HG03575 (cell line): ENCODE data around the gene CALCR.

ENCODE experiments used
- ATAC-seq: cut with Tn5 transposase; IDR thresholded peaks from one replicate; pipeline ENCODE4 v1.9.1; 2021; ENCODE audit not compliant: unreplicated experiment, insufficient number of reproducible peaks, low FRiP score; ENCODE audit errors: extremely low read depth

Gene CALCR

GRCh38 chr7:93475811-93476210 is 98.7 kb downstream of the CALCR start:
- no peak for ATAC-seq

GRCh38 chr7:93471456-93471855 is 103.1 kb downstream of the CALCR start:
- ATAC-seq, result no peak

- no peak for ATAC-seq
Observed at GRCh38 chr7:93463764-93464163, 110.8 kb downstream of the CALCR start.

DNA sequence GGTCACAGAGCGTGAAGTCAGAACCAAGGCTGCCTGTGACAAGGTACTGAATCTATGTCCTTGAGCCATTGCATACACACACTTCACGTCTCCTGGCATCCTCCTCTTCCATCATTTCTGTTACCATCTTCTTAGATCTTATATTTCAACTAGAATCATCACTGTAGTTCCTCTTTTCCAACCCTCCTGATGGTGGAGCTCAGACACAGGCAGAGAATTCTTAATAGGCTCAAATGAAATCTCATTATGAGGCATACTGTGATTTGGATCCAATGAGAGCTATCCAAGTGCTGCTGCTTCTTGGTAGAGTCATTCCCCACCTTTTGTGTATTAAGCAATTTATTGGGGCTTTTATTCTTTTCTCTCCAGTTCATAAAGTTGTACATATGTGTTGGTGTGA is 113.2 kb downstream of the CALCR start:
- ATAC-seq, result no peak

- ATAC-seq, result no peak
Observed at GRCh38 chr7:93453262-93453661, 121.3 kb downstream of the CALCR start.

DNA sequence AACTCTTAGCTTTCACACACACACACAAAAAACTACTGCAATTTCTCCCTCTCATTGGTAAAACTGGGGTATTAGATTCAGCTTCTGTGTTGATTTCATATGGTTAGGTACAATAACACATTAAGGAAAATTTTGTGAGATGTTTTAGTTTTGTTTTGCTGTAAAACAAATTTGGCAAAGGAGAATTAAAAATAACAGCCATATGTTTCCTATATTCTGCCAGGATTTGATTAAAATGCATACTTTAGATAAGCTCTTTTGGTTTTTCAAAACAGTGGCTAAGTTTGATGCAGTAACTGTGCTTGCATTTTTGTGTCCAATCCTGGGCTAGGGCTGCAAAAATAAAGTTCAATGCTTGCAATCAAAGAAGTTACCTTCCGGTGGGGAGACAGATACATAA is 126.3 kb downstream of the CALCR start:
- no peak for ATAC-seq

GRCh38 chr7:93447509-93447908 is 127.0 kb downstream of the CALCR start:
- ATAC-seq, result no peak

- no peak for ATAC-seq
Observed at GRCh38 chr7:93442478-93443224, 131.9 kb downstream of the CALCR start.

DNA sequence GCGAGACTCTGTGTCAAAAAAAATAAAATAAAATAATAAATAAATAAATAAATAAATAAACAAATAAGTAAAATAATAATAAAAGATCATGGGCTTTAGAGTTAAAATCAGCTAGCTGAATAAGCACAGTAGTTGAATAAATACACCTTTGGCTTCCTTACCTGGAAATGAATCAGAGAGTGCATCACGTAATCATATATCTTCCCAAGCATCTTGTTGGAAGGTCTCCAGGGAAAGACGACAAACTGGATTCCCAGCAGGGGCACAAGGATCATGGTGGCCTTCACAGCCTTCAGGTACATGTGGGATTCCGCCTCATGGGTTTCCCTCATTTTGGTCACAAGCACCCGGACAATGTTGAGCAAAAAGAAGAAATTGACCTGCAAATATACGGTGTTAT is 138.7 kb downstream of the CALCR start:
- no peak for ATAC-seq

DNA sequence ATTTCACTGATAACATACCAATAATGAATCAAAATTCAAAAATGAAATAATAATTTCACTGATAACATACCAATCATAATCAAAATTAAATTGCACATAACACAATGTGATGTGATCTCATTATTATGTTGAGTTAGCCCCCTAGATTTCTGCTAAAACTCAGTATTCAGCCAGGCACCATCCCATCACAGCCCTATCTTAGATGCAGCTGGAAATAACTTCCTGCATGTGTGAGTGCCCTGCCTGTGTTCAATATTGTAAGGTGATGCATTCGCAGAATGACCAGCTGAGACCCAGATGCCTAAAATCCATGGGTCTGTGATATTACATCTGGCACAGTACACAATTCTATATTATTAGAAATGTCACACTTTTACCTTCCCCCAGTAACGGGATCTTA is 142.4 kb downstream of the CALCR start:
- no peak for ATAC-seq

DNA sequence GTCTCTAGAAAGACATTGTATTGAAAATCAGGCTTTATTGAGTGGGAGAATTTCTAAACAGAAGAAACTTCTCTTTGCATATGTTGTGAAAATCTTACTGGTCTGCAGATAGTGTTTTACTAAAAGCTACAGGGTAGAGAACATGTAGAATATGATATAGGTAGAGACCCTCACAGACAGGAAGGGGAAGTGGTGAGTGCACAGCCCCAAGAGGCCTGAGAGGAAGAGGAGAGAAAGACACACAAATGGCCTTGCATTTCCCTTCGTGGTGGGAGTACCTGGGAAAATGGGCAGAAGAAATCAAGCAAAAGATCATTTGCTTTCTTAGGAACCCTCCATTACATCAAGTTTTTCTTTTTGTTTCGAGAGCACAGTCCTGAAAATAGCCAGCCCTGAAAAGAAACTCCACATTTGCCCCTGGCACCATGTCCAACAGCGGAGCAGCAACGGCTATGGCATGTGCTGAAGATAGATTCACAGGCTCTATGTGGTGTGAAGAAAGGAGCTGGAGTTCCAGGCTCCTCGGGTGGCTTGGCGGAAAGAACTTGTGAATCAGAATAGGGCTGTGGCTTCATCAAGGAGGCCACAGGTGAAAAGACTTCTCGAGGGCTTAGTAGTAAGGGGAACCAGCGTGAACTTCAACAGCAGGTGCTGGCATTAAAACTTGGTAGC is 143.5 kb downstream of the CALCR start:
- no peak for ATAC-seq

DNA sequence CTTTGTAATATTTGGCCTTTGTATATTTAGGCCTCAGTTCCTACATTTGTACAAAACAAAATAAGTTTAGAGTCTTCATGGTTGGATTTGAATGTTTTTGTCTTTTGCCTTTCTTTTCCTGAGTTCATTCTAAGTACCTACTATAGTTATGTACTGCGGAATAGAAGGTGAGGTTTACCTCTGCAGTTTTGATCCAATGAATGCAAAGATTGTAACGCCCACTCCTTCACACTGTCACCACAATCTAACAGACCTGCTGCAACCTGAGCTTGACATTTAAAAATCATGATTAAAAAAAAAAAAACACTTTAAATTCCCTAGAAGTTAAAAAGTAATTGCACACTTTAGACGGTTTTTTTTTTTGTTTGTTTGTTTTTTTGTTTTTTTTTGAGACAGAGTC is 145.0 kb downstream of the CALCR start:
- no peak for ATAC-seq

- no peak for ATAC-seq
Observed at GRCh38 chr7:93427107-93427506, 147.4 kb downstream of the CALCR start.

DNA sequence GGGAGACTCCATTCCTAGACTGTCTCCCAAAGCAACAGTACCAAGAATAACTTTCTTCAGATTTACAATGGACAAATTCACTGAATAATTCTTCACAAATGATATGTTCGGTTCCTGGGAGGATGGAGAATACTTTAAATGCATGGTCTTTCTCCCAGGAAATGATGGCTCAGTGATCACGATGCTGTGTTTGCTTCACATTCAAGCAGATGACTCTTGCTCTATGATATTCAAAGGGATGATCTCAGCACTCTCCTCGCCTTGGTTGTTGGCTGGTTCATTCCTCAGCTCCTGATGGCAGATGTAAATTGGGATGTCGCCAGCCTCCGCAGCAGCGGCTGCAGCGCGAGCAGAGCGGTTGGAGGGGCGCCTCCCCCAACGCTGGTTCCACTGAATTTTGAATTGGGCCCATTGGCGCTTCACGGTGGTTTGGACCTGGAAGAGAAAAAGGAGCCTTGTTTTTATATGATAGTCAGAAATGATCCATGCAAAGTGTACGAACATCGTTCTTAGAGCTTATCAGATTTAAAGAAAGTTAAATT is 148.3 kb downstream of the CALCR start:
- no peak for ATAC-seq

DNA sequence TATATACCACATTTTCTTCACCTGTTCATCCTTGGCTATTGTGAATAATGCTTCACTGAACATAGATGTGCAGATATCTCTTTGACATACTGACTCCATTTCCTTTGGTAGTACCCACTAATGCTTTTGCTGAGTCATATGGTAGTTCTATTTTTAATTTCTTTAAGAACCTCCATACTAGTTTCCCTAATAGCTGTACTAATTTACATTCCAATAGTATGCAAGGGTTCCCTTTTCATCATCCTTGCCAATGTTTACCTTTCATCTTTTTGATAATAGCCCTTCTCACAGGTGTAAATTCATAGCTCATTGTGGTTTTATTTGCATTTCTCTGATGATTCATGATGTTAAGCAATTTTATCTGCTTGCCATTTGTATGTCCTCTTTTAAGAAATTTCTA is 159.9 kb downstream of the CALCR start:
- ATAC-seq, result no peak

DNA sequence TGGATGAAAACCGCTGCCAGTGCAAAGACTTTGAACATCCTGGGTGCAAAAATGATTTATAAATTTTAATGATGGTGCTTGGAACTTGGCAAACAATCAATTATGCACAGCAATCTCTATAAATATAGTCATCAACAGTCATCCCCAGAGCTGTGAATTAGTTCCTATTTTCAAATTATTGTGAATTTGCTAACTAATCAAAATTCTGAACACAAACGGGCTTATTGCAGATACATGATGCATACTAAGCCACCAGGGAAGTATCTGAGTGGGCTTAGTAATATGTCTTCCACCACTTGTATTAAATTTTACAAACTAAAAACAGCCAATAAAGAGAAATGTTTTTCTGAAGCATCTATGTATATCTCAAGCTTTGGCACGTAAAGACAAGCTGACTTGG is 165.2 kb downstream of the CALCR start:
- ATAC-seq, result no peak

- ATAC-seq, result no peak
Observed at GRCh38 chr7:93407239-93407638, 167.3 kb downstream of the CALCR start.

GRCh38 chr7:93402944-93403343 is 171.6 kb downstream of the CALCR start:
- ATAC-seq, result no peak

DNA sequence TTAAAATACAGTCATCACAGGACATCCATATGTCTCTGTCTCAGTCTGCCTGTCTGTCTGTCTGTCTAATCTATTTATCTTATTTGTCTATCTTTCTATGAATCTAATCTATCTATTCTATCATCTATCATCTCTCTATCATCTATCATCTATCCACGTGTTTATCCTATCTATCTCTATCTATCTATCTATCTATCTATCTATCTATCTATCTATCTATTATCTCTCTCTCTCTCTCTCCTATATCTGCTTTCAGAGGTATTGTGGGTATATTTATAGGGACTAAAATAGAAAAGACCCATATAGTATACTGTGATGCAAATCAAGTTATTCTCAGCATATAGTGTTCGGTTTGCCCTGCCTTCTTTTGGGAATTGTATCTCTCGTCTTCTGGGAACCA is 174.9 kb downstream of the CALCR start:
- no peak for ATAC-seq

DNA sequence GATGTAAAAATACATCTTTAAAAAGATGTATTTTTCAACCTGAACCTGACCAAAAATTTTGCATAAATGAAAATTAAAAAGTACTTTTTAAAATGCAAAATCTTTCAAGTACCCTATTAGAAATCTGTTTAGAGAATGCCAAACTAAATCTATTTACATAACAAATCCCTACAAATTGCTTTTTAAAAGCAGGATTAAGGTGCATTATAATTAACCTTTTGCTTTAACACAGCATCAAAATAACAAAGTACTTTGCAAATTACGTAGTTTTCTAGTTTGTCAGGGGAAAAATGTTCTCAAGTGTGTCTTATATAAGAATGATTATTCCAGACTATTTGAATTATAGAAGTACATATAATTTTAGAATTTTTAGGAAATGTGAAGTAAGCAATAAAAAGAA is 181.5 kb downstream of the CALCR start:
- no peak for ATAC-seq
